HL-60/S4 treated with retinoic acid at 250 ng/mL for 4 days and 3 days (cell line): ENCODE data around the gene NCKAP5.
"Not testable (repeated sequence)": the region's sequence is repeated elsewhere in the genome, so short reads cannot be mapped to it uniquely, and the experiment has no call there.

Experiments used
- in situ Hi-C: fragments of 300-500 bp; cut with MboI; formaldehyde crosslinking; loops from 2 replicates; pipeline ENCODE4 v1.7.0; 2022; ENCODE audit warnings: low sequenced_read_pairs

The NCKAP5 gene

GRCh38 chr2:133525090-133525489 lies 43.2 kb downstream of the NCKAP5 start:
- in situ Hi-C loops = no loop called here

DNA sequence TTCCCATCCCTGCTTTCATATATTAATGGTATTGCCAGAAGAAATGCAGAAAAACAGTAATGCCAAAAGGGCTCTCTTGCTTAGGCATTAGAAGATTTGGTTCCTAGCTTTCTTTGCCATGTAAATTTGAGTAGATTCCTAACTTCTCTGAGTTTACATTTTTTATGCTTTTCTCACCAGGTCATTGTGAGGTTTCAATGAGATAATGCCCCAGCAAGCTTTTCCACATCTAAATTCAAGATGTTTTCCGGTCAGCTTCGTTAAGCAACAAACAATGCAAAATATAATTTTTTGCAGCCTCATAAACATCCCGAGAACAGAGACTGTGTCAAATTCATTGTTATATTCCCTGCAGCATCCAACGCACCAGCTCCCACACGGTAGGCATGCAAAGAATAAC lies 44.9 kb downstream of the NCKAP5 start:
- in situ Hi-C loops = no loop called here

DNA sequence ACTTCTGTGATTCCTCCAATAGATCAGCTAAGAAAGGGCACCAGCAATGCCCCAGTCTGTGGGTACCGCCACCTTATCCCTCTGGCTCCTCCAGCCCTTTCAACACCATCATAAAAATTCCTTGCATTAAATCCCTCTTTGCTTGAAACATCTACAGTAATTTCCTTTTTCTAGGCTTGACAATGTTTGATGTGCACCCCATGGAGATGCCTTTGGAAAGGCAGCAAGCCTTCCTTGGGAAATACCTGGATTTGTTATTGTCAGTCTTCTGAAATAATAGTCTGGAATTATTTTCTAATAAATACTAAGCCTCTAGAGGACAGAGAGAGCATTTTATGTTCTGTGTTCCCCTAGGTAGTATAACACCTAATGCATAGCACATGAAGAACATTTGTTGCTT lies 46.1 kb downstream of the NCKAP5 start:
- in situ Hi-C loops = no loop called here

DNA sequence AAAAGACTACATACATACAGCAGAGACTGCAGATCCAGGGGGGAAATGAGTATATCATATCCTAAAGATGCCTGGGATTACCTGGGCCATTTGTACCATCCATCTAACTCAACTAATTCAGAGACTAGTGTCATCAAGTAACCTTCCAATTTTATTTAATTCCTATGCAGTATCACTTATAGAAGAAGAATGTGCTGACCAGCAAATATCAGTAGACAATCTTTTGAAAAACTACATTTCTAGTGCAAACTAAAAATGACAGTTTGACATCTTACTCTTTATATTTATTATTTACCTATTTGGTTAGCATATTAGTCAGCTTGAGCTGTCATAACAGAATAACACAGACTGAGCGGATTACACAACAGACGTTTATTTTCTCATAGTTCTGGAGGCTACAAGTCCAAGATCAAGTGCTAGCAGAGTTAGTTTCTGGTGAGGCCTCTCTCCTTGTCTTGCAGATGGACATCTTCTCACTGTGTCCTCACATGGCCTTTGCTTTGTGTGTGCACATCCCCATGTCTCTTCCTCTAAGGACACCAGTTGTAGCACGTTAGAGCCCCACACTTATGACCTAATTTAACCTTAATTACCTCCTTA lies 47.0 kb downstream of the NCKAP5 start:
- in situ Hi-C loops = no loop called here

DNA sequence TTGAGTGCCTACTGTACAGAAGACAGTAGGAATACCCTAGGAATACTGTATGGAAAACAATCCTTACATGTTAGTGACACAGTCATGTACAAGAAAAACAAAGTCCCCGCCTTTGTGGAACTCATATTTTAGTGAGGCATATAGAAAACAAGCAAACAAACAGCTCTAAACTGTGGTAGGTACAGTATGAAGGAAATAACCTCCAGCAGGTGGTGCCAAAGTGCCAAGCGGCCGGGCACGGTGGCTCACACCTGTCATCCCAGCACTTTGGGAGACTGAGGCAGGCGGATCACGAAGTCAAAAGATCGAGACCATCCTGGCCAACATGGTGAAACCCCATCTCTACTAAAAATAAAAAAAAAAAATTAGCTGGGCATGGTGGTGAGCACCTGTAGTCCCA lies 48.6 kb downstream of the NCKAP5 start:
- in situ Hi-C loops = not testable (repeated sequence)

- in situ Hi-C loops = no loop called here
Observed at GRCh38 chr2:133518700-133519344, 49.4 kb downstream of the NCKAP5 start.

- in situ Hi-C loops = no loop called here
Observed at GRCh38 chr2:133517876-133518275, 50.4 kb downstream of the NCKAP5 start.

GRCh38 chr2:133516405-133517026 lies 51.7 kb downstream of the NCKAP5 start:
- in situ Hi-C loops = no loop called here

DNA sequence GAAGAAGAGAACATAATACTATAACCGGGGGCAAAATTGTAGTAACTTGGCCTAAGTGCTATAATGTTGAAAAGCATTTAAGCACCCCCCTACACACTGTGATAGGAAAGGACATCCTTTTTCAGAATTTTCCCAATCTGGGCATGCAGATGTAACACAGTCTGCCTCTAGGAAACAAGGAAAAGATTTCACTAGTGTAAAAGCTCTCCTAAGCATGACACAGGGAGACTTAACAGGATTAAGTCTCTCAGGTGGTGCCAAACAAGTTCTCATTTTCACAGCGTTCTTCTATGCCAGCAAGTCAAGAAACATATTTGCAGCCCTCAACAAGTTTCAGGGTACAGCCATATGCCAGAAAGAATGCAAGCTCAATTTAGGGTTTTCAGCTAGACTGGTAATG lies 53.0 kb downstream of the NCKAP5 start:
- in situ Hi-C loops = no loop called here

GRCh38 chr2:133513893-133514292 lies 54.4 kb downstream of the NCKAP5 start:
- in situ Hi-C loops = no loop called here

GRCh38 chr2:133512121-133512520 lies 56.1 kb downstream of the NCKAP5 start:
- in situ Hi-C loops = no loop called here

GRCh38 chr2:133511679-133512078 lies 56.6 kb downstream of the NCKAP5 start:
- in situ Hi-C loops = no loop called here

DNA sequence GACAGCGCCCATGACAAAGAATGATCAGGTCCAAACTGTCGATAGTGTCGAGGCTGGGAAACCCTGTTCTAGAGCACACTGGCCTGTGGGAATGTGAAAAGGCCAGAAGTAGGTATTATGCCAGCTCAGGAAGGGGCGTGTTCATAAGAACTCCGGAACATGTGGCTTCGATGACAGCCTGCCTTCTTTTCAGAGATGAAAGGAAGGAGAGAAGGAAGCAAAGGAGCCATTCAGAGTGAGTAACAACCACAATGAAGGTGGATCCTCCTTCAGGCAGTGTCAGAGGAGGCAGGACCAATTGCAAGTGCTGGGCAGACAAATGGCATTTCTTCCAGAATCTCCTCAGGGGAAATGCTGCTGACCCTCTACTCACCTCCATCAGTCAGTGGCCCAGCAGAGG lies 58.5 kb downstream of the NCKAP5 start:
- in situ Hi-C loops = no loop called here

GRCh38 chr2:133508546-133509165 lies 59.6 kb downstream of the NCKAP5 start:
- in situ Hi-C loops = no loop called here

DNA sequence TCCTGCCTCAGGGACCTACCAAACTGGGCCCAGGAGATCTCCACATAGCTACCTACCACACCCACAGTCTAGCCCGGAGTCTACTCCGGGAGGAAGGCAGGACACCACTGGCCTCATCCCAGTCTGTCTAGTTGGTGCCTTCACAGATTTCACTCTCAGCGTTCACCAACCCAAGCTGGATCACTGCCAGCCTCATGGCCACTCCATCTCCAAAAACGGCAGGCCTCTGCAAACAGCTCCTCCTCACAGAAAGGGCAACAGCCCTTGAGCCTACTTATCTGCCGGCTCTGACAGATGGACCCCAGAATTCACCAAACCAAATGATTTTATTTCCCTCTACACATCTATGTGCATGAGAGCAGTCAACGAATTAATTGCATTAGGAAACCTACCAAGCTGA lies 61.3 kb downstream of the NCKAP5 start:
- in situ Hi-C loops = no loop called here

GRCh38 chr2:133504566-133505505 lies 63.4 kb downstream of the NCKAP5 start:
- in situ Hi-C loops = no loop called here

DNA sequence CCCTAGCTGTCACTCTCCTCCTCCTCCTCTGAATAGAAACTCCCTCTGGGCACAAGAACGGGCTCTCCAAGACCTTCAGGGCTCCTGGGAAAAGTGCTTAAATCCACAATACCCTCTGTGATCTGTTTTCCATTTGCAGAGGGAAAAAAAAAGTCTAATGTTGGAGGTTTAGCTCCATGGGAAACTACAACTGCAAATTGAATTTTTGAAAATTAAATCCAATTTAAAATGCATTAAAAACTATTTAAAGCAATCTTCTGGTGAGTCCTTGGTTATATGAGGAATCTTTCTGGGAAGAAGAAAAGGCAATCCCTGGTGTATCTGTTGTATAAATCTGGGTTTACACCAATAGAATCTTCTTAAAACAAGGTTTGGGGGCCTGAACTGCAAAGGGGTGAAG lies 64.3 kb downstream of the NCKAP5 start:
- in situ Hi-C loops = no loop called here

- in situ Hi-C loops = no loop called here
Observed at GRCh38 chr2:133503323-133503722, 64.9 kb downstream of the NCKAP5 start.

DNA sequence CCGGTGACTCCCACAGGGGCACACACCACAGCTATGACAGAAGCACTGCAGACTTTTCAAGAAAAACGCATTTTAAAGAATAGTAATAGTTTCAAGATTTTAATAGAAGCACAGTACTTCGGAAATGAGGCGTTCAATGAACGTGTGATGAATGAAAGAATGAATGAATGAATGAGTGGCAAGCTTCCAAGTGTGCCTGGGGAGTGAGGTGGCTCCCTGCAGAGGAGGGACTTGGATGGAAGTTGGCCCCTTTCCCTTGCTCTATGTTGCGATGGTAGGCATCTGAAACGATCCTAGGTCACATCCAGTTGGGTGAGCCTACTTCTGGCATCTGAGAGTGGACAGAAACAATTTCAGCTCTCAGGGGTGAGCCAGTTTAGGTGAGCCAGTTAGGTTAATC lies 65.6 kb downstream of the NCKAP5 start:
- in situ Hi-C loops = no loop called here

DNA sequence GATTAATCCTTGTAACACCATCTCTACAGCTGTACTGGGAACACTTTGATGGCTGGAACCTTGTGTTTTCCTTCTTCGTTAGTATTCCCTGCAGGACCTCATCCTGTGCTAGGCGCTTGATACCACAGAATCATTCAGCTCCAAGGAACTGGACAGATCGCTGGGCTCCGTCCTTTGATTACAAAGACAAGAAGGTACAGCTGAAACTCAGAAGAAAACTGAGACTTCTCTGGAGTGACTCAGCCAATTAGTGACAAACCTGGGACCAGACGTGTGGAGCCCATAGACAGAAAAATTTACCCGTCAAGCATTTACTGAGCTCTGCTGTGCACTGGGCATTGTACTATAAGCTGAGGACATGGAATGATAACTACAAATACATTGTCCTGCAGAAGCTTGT lies 67.3 kb downstream of the NCKAP5 start:
- in situ Hi-C loops = no loop called here
